Fibroblast of the conjunctiva (primary cell): ENCODE data around the gene RUNX1.

Source experiments
- DNase-seq: peaks from one replicate; pipeline ENCODE4 v3.0.0-alpha.2; 2010; ENCODE audit warnings: low read depth

Gene RUNX1

GRCh38 chr21:35048706-35049617, at the start of gene RUNX1:
Gene RUNX1 (minus strand): TSS chr21:35049302.
- no peak for DNase-seq

GRCh38 chr21:35097525-35097924, 48.4 kb upstream of the RUNX1 start:
- DNase-seq, result no peak

GRCh38 chr21:35096959-35097358, 47.9 kb upstream of the RUNX1 start:
- no peak for DNase-seq

- peak; percentile 56 for DNase-seq
Observed at GRCh38 chr21:35095859-35096291, 46.8 kb upstream of the RUNX1 start.

GRCh38 chr21:35093514-35093913, 44.4 kb upstream of the RUNX1 start:
- no peak for DNase-seq

- DNase-seq, result no peak
Observed at GRCh38 chr21:35091496-35091895, 42.4 kb upstream of the RUNX1 start.

- no peak for DNase-seq
Observed at GRCh38 chr21:35090403-35090802, 41.3 kb upstream of the RUNX1 start.

GRCh38 chr21:35088319-35088771, 39.2 kb upstream of the RUNX1 start:
- no peak for DNase-seq

- no peak for DNase-seq
Observed at GRCh38 chr21:35086357-35086756, 37.3 kb upstream of the RUNX1 start.

- DNase-seq, result peak; percentile 76
Observed at GRCh38 chr21:35084869-35085268, 35.8 kb upstream of the RUNX1 start.

- no peak for DNase-seq
Observed at GRCh38 chr21:35083246-35083645, 34.1 kb upstream of the RUNX1 start.

GRCh38 chr21:35081861-35082260, 32.8 kb upstream of the RUNX1 start:
- no peak for DNase-seq

GRCh38 chr21:35079181-35079580, 30.1 kb upstream of the RUNX1 start:
- DNase-seq, result no peak

- no peak for DNase-seq
Observed at GRCh38 chr21:35077975-35078374, 28.9 kb upstream of the RUNX1 start.

GRCh38 chr21:35077466-35077865, 28.4 kb upstream of the RUNX1 start:
- no peak for DNase-seq

GRCh38 chr21:35075546-35075945, 26.4 kb upstream of the RUNX1 start:
- peak; percentile 9 for DNase-seq

GRCh38 chr21:35072960-35073359, 23.9 kb upstream of the RUNX1 start:
- DNase-seq, result peak; percentile 43

- DNase-seq, result no peak
Observed at GRCh38 chr21:35072557-35072956, 23.5 kb upstream of the RUNX1 start.

GRCh38 chr21:35071347-35071746, 22.2 kb upstream of the RUNX1 start:
- no peak for DNase-seq

- no peak for DNase-seq
Observed at GRCh38 chr21:35070436-35070835, 21.3 kb upstream of the RUNX1 start.

GRCh38 chr21:35066824-35067223, 17.7 kb upstream of the RUNX1 start:
- no peak for DNase-seq

- DNase-seq, result no peak
Observed at GRCh38 chr21:35063428-35064172, 14.5 kb upstream of the RUNX1 start.

- no peak for DNase-seq
Observed at GRCh38 chr21:35062016-35062415, 12.9 kb upstream of the RUNX1 start.
